DOHH2 (cell line): ENCODE measurements around the gene GLRX5.

Experiments used
- H3F3A ChIP-seq: fragments of 200-600 bp; sonication (generic), shearing (Covaris generic); 2 replicates; pipeline ENCODE4 v1.6.0; 2016; ENCODE audit warnings: antibody characterized with exemption, mild to moderate bottlenecking; ENCODE audit not compliant: control insufficient read depth, insufficient read depth
- H3K27ac ChIP-seq: fragments of 200-600 bp; sonication (generic); 2 replicates; pipeline ENCODE4 v1.5.1; 2014; ENCODE audit warnings: low read depth, mild to moderate bottlenecking, low read length, moderate library complexity
- H3K27me3 ChIP-seq: fragments of 200-600 bp; sonication (generic); 2 replicates; pipeline ENCODE4 v1.6.1; 2014; ENCODE audit warnings: mild to moderate bottlenecking, low read length, mixed read lengths; ENCODE audit not compliant: control insufficient read depth
- H3K36me3 ChIP-seq: fragments of 200-600 bp; sonication (generic); 2 replicates; pipeline ENCODE4 v1.6.1; 2014; ENCODE audit warnings: mild to moderate bottlenecking, low read length, moderate library complexity, mixed read lengths; ENCODE audit not compliant: control insufficient read depth
- H3K4me1 ChIP-seq: fragments of 200-600 bp; sonication (generic); 2 replicates; pipeline ENCODE4 v1.6.1; 2014; ENCODE audit warnings: mild to moderate bottlenecking, low read length, mixed read lengths; ENCODE audit not compliant: control insufficient read depth
- H3K4me2 ChIP-seq: fragments of 200-600 bp; sonication (generic); 2 replicates; pipeline ENCODE4 v1.6.0; 2014; ENCODE audit warnings: mild to moderate bottlenecking, low read length, moderate library complexity
- H3K4me3 ChIP-seq: fragments of 200-600 bp; sonication (generic); 2 replicates; pipeline ENCODE4 v1.5.1; 2014; ENCODE audit warnings: mild to moderate bottlenecking, low read length, mixed read lengths
- H3K79me2 ChIP-seq: fragments of 200-600 bp; sonication (generic); 2 replicates; pipeline ENCODE4 v1.6.1; 2014; ENCODE audit warnings: mild to moderate bottlenecking, low read length, mixed read lengths; ENCODE audit not compliant: control insufficient read depth
- H3K9me2 ChIP-seq: fragments of 200-600 bp; sonication (generic); replicated peaks from 2 replicates; pipeline ENCODE4 v1.6.1; 2014; ENCODE audit warnings: mild to moderate bottlenecking, low read length, mixed read lengths; ENCODE audit not compliant: control insufficient read depth
- H3K9me3 ChIP-seq: fragments of 200-600 bp; sonication (generic); 2 replicates; pipeline ENCODE4 v1.6.1; 2014; ENCODE audit warnings: antibody characterized with exemption, low read length, mixed read lengths; ENCODE audit not compliant: control insufficient read depth, insufficient read depth
- H4K20me1 ChIP-seq: fragments of 200-600 bp; sonication (generic); 2 replicates; pipeline ENCODE4 v1.6.0; 2014; ENCODE audit warnings: low read depth, mild to moderate bottlenecking, antibody characterized with exemption, low read length, moderate library complexity; ENCODE audit not compliant: control insufficient read depth, insufficient read depth
- CTCF ChIP-seq: fragments of 200-600 bp; sonication (generic); IDR thresholded peaks from one replicate; pipeline ENCODE4 v1.5.1; 2014; ENCODE audit warnings: antibody characterized with exemption, mild to moderate bottlenecking, low read depth, low read length; ENCODE audit not compliant: poor library complexity, severe bottlenecking
- EZH2phosphoT487 ChIP-seq: fragments of 200-600 bp; sonication (generic); IDR thresholded peaks from 2 replicates; pipeline ENCODE4 v1.6.1; 2017; ENCODE audit warnings: borderline replicate concordance, mild to moderate bottlenecking, antibody characterized with exemption, low read length, moderate library complexity, mixed read lengths

GLRX5 gene

GRCh38 chr14:95551435-95551834, 16.6 kb downstream of the GLRX5 start:
- no peaks in the 10 kb centered on the region for H3F3A ChIP-seq
- TF ChIP-seq CTCF (no peak), EZH2phosphoT487 (no peak)
- H3K9me2 ChIP-seq = no peaks in the 10 kb centered on the region
- no peaks in the 10 kb centered on the region for H3K36me3 ChIP-seq
- no peaks in the 10 kb centered on the region for H3K9me3 ChIP-seq
- no peaks in the 10 kb centered on the region for H3K27me3 ChIP-seq
- no peak overlapping the region for H3K27ac ChIP-seq
- no peaks in the 10 kb centered on the region for H4K20me1 ChIP-seq
- no peak overlapping the region for H3K4me2 ChIP-seq
- H3K79me2 ChIP-seq = no peaks in the 10 kb centered on the region
- H3K4me1 ChIP-seq = no peaks in the 10 kb centered on the region
- H3K4me3 ChIP-seq = no peak overlapping the region

GRCh38 chr14:95553141-95553540, 18.3 kb downstream of the GLRX5 start:
- Histone ChIP-seq H3K9me2 (no peaks in the 10 kb centered on the region), H3K9me3 (no peaks in the 10 kb centered on the region), H3K79me2 (no peaks in the 10 kb centered on the region), H3K36me3 (no peaks in the 10 kb centered on the region), H3K4me2 (no peak overlapping the region), H3K27me3 (no peaks in the 10 kb centered on the region), H3K27ac (no peak overlapping the region), H3F3A (no peaks in the 10 kb centered on the region), H4K20me1 (no peaks in the 10 kb centered on the region), H3K4me1 (no peaks in the 10 kb centered on the region), H3K4me3 (no peak overlapping the region)
- no peak for TF ChIP-seq EZH2phosphoT487
- TF ChIP-seq CTCF = no peak

- Histone ChIP-seq H3K27ac (no peak overlapping the region), H3K4me3 (no peak overlapping the region), H3K4me2 (no peak overlapping the region), H4K20me1 (no peaks in the 10 kb centered on the region), H3F3A (no peaks in the 10 kb centered on the region), H3K9me3 (no peaks in the 10 kb centered on the region), H3K9me2 (no peaks in the 10 kb centered on the region), H3K36me3 (no peaks in the 10 kb centered on the region), H3K27me3 (no peaks in the 10 kb centered on the region), H3K79me2 (no peaks in the 10 kb centered on the region), H3K4me1 (no peaks in the 10 kb centered on the region)
- TF ChIP-seq EZH2phosphoT487 = no peak
- TF ChIP-seq CTCF = no peak
Measured at GRCh38 chr14:95555053-95555452, 20.2 kb downstream of the GLRX5 start.

GRCh38 chr14:95557291-95557690, 22.4 kb downstream of the GLRX5 start:
- no peaks in the 10 kb centered on the region for H3K4me1 ChIP-seq
- no peaks in the 10 kb centered on the region for H3K79me2 ChIP-seq
- no peaks in the 10 kb centered on the region for H3F3A ChIP-seq
- H3K9me2 ChIP-seq = no peaks in the 10 kb centered on the region
- TF ChIP-seq EZH2phosphoT487 = no peak
- TF ChIP-seq CTCF = no peak
- no peak overlapping the region for H3K4me3 ChIP-seq
- no peak overlapping the region for H3K4me2 ChIP-seq
- H3K36me3 ChIP-seq = no peaks in the 10 kb centered on the region
- H4K20me1 ChIP-seq = no peaks in the 10 kb centered on the region
- H3K27ac ChIP-seq = no peak overlapping the region
- peaks cover 7% of the 10 kb centered on the region; the same call in 1 of the 2 replicates for H3K27me3 ChIP-seq
- H3K9me3 ChIP-seq = no peaks in the 10 kb centered on the region
